Stimulated activated CD4-positive, alpha-beta T cell treated with anti-CD3 and anti-CD28 coated beads, Interleukin-12 subunit alpha, Interleukin-12 subunit beta, amount 100 ng/mL, for 48 hours (primary cell): ENCODE measurements around the gene HDDC2.

Experiments
- DNase-seq, 3 donors: peaks; one replicate each; pipeline ENCODE4 v3.0.0-alpha.2; 2020; ENCODE audit warnings: low read depth in 2 of 3, low spot score in 1 of 3

HDDC2 gene

GRCh38 chr6:125245109-125245508 is 56.7 kb downstream of the HDDC2 start:
- DNase-seq = no peak

GRCh38 chr6:125237764-125238163 is 64.0 kb downstream of the HDDC2 start:
- DNase-seq = no peak

- DNase-seq = no peak
These were observed 65.0 kb downstream of the HDDC2 start for GRCh38 chr6:125236536-125237327.

- DNase-seq = no peak
These were observed 68.6 kb downstream of the HDDC2 start for GRCh38 chr6:125233202-125233601.

GRCh38 chr6:125232466-125232865 is 69.3 kb downstream of the HDDC2 start:
- DNase-seq = no peak

GRCh38 chr6:125231574-125232343 is 70.0 kb downstream of the HDDC2 start:
- no peak for DNase-seq

- no peak for DNase-seq
These were observed 70.6 kb downstream of the HDDC2 start for GRCh38 chr6:125231133-125231532.

GRCh38 chr6:125230674-125231073 is 71.1 kb downstream of the HDDC2 start:
- no peak for DNase-seq

GRCh38 chr6:125228981-125229479 is 72.7 kb downstream of the HDDC2 start:
- DNase-seq = no peak

- no peak for DNase-seq
These were observed 74.5 kb downstream of the HDDC2 start for GRCh38 chr6:125227244-125227643.
